Urinary bladder (tissue), 4 donors: ENCODE results near the gene KRTCAP2. TPM values are rescaled to one million over a fixed set of nuclear protein-coding genes. Genes with fewer than 3 reads are reported as not detected.
"Not testable (repeated sequence)": the region's sequence is repeated elsewhere in the genome, so short reads cannot be mapped to it uniquely, and the experiment has no call there.

Experiments
- DNase-seq: peaks from one replicate; pipeline ENCODE4 v3.0.0-alpha.2; 2015; ENCODE audit errors: extremely low spot score
- H3K27ac ChIP-seq: one replicate; pipeline ENCODE4 v1.5.1; 2013; ENCODE audit warnings: low read depth, mild to moderate bottlenecking, moderate library complexity
- H3K36me3 ChIP-seq: one replicate; pipeline ENCODE4 v1.6.1; 2013; ENCODE audit warnings: mild to moderate bottlenecking, moderate library complexity; ENCODE audit not compliant: insufficient read depth
- H3K4me1 ChIP-seq: one replicate; pipeline ENCODE4 v1.6.1; 2013; ENCODE audit warnings: mild to moderate bottlenecking, moderate library complexity; ENCODE audit not compliant: insufficient read depth
- H3K4me3 ChIP-seq: one replicate; pipeline ENCODE4 v1.5.1; 2013; ENCODE audit warnings: low read depth, low read length
- WGBS: extraction: QIAGEN DNeasy Blood & Tissue Kit; methylation state at CpG from one replicate; pipeline ENCODE4 v1.1.7; 2013; 5-methylcytosine and 5-hydroxymethylcytosine counted together
- polyA plus RNA-seq: library from polyadenylated mRNA; stranded (reverse); fragments of 200-250 nt; gene quantifications from one replicate; pipeline ENCODE4 v1.2.3, GENCODE V29; 2013
- total RNA-seq: library from RNA; depleted of rRNA; stranded (reverse); fragments of >200 nt; gene quantifications from one replicate; pipeline ENCODE4 v1.2.3, GENCODE V29; 2014
- donor health status: healthy with polysubstance abuse.
- donor health status: healthy.

KRTCAP2 gene
- total RNA-seq (53.0 TPM), polyA plus RNA-seq (266 TPM)

DNA sequence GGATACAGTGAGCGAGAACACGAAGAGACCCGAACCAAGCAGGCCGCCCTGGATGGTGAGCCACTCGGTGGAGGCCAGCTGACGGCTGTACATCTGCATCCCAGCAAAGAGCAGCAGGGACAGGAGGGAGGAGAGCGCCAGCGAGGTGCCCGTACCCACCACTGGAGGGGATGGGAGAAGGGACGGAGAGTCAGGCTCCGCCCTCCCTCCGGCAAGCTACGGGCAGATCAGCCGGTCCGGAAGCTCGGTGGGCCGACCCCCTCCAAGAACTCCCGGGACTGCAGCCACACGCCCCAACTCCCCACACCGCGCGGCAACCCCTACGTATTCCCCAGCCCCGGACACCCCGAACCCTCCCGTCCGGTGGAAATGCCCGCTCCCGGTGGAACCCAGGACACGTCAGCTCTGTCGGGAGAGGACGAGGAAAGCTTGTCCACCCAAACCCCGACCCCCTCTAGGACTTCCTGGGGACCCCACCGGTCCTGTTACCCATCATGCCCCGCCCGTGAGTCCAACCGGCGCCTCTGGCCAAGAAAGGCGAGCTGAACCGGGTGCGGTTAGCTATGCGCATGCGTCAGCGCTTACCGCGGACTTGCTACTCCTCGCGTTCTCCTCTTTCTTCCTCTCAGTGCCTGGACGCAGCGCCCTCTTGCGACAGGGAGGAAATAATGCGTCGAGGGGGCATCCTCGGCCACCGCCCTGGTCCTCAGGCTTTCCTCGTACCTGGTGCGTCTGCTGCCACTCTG, at the start of gene KRTCAP2:
TSS of gene KRTCAP2 (minus strand) at position 573 of the 746 bp plus-strand sequence. CDS start at position 493, 80 bp downstream.
- peak within 1 kb of the TSS; percentile 78 for H3K27ac ChIP-seq
- under 1% methylated on average over 57 of the region's 57 CpGs for WGBS
- DNase-seq: peak; percentile 88
- H3K4me3 ChIP-seq: peak within 1 kb of the TSS; percentile 72
- no peaks in the 10 kb centered on the region for H3K36me3 ChIP-seq
- no peaks in the 10 kb centered on the region for H3K4me1 ChIP-seq

- 86% methylated on average over 10 of the region's 10 CpGs for WGBS
- not testable (repeated sequence) for H3K27ac ChIP-seq, H3K36me3 ChIP-seq
Measured at GRCh38 chr1:155220211-155220965, 47.3 kb upstream of the KRTCAP2 start.

GRCh38 chr1:155219592-155220031, 46.5 kb upstream of the KRTCAP2 start:
- DNase-seq: no peak
- Histone ChIP-seq H3K36me3 (no peaks in the 10 kb centered on the region), H3K4me3 (no peak overlapping the region), H3K27ac (no peak overlapping the region), H3K4me1 (no peaks in the 10 kb centered on the region)
- 8% methylated on average over 1 of the region's 1 CpG for WGBS

More at GRCh38 chr1:155220211-155220965, 47.3 kb upstream of the KRTCAP2 start:
- H3K4me3 ChIP-seq, H3K4me1 ChIP-seq, DNase-seq: not testable (repeated sequence)

GRCh38 chr1:155218854-155219591, 45.9 kb upstream of the KRTCAP2 start:
- Histone ChIP-seq H3K36me3 (no peaks in the 10 kb centered on the region), H3K4me1 (no peaks in the 10 kb centered on the region), H3K4me3 (no peak overlapping the region), H3K27ac (no peak overlapping the region)
- no peak for DNase-seq
- 36% methylated on average over 7 of the region's 7 CpGs for WGBS

DNA sequence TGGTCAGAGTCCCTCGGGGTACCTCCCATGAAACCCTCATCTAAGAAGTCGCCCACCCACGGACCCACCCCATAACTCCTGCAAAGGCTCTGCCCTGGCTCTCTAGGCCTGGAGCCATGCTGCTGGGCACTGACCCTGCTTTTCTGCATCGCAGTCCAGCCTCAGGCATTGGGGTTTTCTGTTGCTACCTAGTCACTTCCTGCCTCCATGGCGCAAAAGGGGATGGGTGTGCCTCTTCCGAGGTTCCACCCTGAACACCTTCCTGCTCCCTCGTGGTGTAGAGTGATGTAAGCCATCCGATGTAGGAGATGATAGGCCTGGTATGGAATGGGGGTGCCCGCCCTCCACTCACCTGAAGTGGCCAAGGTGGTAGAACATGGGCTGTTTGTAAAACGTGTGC, 41.6 kb upstream of the KRTCAP2 start:
- H3K27ac ChIP-seq, H3K4me3 ChIP-seq, H3K36me3 ChIP-seq, DNase-seq, H3K4me1 ChIP-seq: not testable (repeated sequence)
- 78% methylated on average over 9 of the region's 10 CpGs for WGBS

- not testable (repeated sequence) for DNase-seq, H3K27ac ChIP-seq, H3K36me3 ChIP-seq, H3K4me1 ChIP-seq, H3K4me3 ChIP-seq
- 71% methylated on average over 7 of the region's 7 CpGs for WGBS
Measured at GRCh38 chr1:155212051-155212440, 38.9 kb upstream of the KRTCAP2 start.

DNA sequence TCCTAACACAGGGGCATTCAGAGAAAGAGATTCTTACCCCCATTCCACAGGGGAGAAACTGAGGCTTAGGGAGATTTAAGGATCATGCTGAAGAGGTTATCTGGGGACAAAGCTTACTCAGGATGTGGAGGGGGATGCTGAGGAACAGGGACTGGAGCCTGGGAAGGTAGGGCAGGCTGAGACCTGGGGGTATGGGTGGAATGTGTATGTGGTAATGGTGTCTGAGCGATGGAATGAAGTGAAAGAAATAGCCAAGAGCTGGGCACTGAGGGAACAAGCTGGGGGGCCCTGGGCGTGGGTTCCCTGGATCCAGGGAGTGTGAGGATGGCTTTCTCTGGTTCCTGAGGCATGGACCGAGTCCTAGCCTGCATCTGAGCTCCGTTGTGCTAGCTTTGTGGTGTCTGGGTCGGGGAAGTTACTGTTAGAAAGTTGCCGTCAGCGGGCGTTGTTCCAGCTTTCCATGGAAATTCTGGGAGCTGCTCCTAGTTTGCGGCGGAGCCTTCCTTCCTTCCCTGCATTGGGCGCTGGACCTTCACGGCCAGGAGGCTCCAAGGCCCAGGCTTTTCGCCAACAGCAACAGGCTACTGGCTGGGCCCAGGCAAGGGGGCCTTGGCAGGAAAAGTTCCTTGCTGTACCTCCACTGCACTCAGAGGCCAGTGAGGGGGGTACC, 38.4 kb upstream of the KRTCAP2 start:
- not testable (repeated sequence) for H3K4me1 ChIP-seq, H3K36me3 ChIP-seq, H3K27ac ChIP-seq, DNase-seq, H3K4me3 ChIP-seq
- WGBS: 63% methylated on average over 13 of the region's 13 CpGs

DNA sequence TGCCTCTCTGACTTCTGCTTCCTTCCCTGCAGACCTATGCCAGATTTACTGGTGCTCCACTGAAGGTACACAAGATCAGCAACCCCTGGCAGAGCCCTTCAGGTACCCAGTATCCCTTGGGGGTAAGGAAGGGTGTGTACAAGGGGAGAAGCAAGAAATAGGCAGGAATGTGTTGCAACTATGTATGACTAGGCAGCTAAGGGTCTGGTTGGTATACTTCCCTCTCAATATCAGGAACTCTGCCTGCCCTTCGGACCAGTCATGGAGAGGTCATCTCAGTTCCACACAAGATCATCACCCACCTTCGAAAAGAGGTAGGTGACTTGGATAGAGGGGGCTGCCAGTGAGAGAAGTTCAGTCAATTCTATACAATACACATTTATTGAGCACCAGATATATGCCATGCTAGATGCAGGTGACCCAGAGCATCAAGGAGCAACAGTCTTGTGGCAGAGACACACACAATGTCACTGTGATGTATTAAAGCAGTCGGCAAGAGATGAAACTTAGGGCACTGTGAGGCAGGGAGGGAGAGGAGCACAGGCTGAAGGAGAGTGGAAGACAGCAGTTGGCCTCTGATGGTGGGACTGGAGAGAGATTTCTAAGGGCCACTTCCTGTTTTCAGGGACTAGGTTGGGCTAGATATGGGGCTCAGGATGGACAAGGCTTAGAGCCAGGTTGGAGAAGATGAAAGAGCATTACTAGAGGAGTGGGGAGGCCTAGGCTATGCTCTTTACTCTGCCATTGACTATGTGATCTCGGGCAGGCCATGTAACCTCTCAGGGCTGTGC, 37.4 kb upstream of the KRTCAP2 start:
- Histone ChIP-seq H3K36me3 (no peaks in the 10 kb centered on the region), H3K27ac (no peak overlapping the region), H3K4me3 (no peak overlapping the region), H3K4me1 (no peaks in the 10 kb centered on the region)
- WGBS: 87% methylated on average over 4 of the region's 4 CpGs
- DNase-seq: no peak

DNA sequence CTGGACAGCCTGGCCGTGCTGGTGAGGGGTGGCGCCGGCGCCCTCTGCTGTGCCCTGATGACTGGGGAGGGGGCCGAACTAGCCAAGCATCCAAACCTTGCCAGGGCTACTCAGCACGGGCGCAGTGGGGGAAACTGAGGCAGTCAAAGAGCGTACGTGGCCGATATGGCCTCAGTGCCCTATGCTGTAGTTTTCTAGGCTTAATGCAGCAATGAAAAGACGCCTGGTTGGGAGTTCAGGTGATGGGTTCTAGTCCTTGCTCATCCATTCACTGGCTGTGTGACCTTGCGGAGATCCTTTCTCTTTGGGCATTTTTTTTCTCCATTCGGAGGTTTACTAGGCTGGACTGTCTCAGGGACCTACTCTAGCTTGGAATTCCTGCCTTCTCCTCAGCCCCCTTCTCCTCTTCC, 36.2 kb upstream of the KRTCAP2 start:
- Histone ChIP-seq H3K4me1 (no peaks in the 10 kb centered on the region), H3K36me3 (no peaks in the 10 kb centered on the region), H3K4me3 (peak overlapping the region; percentile 66), H3K27ac (peak overlapping the region; percentile 93)
- DNase-seq: no peak
- 3% methylated on average over 13 of the region's 13 CpGs for WGBS

DNA sequence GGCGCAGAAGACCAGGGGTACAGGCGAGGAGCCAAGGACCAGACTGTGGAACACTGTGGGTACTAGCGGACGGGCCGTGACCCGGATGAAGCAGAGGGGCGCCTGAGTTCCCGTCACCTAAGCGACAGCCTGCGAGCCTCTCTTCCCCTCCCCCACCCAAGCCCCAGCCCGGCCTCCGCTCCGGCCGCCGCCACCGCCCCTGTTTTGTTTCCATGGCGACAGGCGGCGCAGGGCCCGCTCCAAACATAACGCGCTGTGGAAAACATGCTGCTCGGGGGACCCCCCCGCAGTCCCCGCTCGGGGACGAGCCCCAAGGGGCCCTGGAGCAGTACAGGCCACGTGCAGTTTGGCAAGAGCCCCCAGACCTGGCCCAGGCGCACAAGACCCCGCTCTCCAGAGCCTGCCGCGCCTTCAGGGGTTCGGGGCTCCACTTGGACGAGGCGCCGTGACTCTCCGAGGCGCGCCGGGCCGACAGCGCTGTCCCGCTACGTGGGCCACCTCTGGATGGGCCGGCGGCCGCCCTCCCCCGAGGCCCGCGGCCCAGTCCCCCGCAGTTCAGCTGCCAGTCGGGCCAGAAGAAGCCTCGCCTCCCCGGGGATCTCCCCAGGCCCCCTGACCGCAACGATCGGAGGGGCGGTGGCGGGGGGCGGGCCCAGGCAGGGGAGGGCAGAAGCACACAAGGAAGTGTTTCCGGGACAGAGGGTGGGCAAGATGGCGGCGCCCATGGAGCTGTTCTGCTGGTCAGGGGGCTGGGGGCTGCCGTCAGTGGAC, 35.6 kb upstream of the KRTCAP2 start, which contains the start of gene MTX1:
TSS of gene MTX1 (plus strand) at position 155 of the 771 bp plus-strand sequence. CDS start at position 265, 110 bp downstream.
- no peaks in the 10 kb centered on the region for H3K36me3 ChIP-seq
- DNase-seq: no peak
- peak within 1 kb of the TSS; percentile 66 for H3K4me3 ChIP-seq
- WGBS: under 1% methylated on average over 64 of the region's 64 CpGs
- no peaks in the 10 kb centered on the region for H3K4me1 ChIP-seq
- H3K27ac ChIP-seq: peak within 1 kb of the TSS; percentile 93

DNA sequence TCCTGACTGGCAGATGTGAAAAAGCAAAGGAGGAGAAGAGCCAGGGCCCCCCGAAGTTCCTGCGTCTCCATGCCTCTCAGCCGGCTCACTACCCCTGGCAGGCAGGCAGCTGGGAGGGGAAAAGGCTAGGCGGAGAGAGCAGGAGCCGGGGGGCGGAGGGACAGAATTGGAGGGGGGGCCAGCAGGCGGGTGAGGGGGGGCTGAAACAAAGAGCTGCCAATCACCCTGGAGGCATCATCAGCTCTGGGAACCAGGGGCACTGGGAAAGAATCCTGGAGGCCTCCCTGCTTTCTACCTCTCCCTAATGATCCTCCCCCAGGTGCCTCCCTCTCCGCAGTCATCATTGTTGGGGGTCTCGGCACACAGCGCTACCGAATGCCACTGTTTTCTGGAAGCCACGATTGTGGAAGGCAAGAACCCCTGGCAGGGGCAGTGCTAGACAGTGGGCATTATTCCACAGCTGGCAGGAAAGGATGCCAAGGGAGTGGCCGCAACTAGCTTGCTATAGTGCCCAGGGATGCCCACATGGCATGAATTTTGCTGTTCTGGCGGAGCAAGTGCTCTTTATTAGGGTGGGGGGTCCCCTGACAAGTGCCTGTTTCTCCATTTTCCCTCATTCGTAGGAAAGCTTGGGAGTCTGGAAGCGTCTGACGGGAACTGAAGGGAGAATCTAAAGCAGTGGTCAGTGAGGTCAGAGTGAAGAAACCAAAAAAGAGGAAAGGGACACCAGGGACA, 34.9 kb upstream of the KRTCAP2 start, which contains the start of gene THBS3:
TSS of gene THBS3 (minus strand) at position 92 of the 735 bp plus-strand sequence. CDS start at position 71, 21 bp downstream.
- Histone ChIP-seq H3K4me1 (no peaks in the 10 kb centered on the region), H3K4me3 (peak within 1 kb of the TSS; percentile 66), H3K36me3 (no peaks in the 10 kb centered on the region), H3K27ac (peak within 1 kb of the TSS; percentile 93)
- no peak for DNase-seq
- WGBS: 10% methylated on average over 17 of the region's 17 CpGs
